Glutamatergic neuron (in vitro differentiated cells): ENCODE results near the gene KRT32. TPM values are rescaled to one million over a fixed set of nuclear protein-coding genes. Genes with fewer than 3 reads are reported as not detected.
A peak's percentile ranks its signal among the peaks of the same experiment; 100 is the strongest.

Experiments
- DNase-seq: peaks from one replicate; pipeline ENCODE4 v3.0.0; 2022
- H3K27ac Mint-ChIP-seq: one replicate; pipeline ENCODE4 v1.8.0; 2020; ENCODE audit warnings: mild to moderate bottlenecking, mixed read lengths, inconsistent platforms; ENCODE audit not compliant: unreplicated experiment
- H3K27me3 Mint-ChIP-seq: one replicate; pipeline ENCODE4 v1.8.0; 2020; ENCODE audit warnings: mild to moderate bottlenecking, moderate library complexity, mixed read lengths, inconsistent platforms; ENCODE audit not compliant: unreplicated experiment
- H3K36me3 Mint-ChIP-seq: one replicate; pipeline ENCODE4 v1.8.0; 2020; ENCODE audit warnings: mild to moderate bottlenecking, mixed read lengths, inconsistent platforms; ENCODE audit not compliant: unreplicated experiment
- H3K4me1 Mint-ChIP-seq: one replicate; pipeline ENCODE4 v1.8.0; 2020; ENCODE audit warnings: mild to moderate bottlenecking, low read depth, mixed read lengths, inconsistent platforms; ENCODE audit not compliant: unreplicated experiment
- H3K4me3 Mint-ChIP-seq: one replicate; pipeline ENCODE4 v1.8.0; 2020; ENCODE audit warnings: mild to moderate bottlenecking, mixed read lengths, inconsistent platforms; ENCODE audit not compliant: unreplicated experiment
- H3K9me3 Mint-ChIP-seq: one replicate; pipeline ENCODE4 v1.8.0; 2020; ENCODE audit warnings: mild to moderate bottlenecking, moderate library complexity, mixed read lengths, inconsistent platforms; ENCODE audit not compliant: unreplicated experiment
- total RNA-seq: library from RNA; stranded (reverse); fragmentation: NEBNext Ultra II Directional; extraction: Animal tissue kit (Norgen Biotek cat#: 25700); gene quantifications from one replicate; pipeline ENCODE4 v1.2.1, GENCODE V29; 2021; ENCODE audit not compliant: unreplicated experiment
- TF ChIP-seq, protein P1 (sequence below): fragments of 200-600 bp; sonication (generic); IDR thresholded peaks from one replicate; pipeline ENCODE4 v1.5.0; 2021; ENCODE audit not compliant: partially characterized antibody, unreplicated experiment

The KRT32 gene
- total RNA-seq, 1 donor from 2014 or later = not detected

GRCh38 chr17:41486809-41487530 lies 19.8 kb upstream of the KRT32 start:
- Mint-ChIP-seq H3K4me1 (no peaks in the 10 kb centered on the region), H3K4me3 (no peak overlapping the region), H3K27me3 (peaks cover 3% of the 10 kb centered on the region), H3K27ac (no peak overlapping the region), H3K9me3 (no peaks in the 10 kb centered on the region), H3K36me3 (no peaks in the 10 kb centered on the region)
- TF ChIP-seq, protein P1, sequence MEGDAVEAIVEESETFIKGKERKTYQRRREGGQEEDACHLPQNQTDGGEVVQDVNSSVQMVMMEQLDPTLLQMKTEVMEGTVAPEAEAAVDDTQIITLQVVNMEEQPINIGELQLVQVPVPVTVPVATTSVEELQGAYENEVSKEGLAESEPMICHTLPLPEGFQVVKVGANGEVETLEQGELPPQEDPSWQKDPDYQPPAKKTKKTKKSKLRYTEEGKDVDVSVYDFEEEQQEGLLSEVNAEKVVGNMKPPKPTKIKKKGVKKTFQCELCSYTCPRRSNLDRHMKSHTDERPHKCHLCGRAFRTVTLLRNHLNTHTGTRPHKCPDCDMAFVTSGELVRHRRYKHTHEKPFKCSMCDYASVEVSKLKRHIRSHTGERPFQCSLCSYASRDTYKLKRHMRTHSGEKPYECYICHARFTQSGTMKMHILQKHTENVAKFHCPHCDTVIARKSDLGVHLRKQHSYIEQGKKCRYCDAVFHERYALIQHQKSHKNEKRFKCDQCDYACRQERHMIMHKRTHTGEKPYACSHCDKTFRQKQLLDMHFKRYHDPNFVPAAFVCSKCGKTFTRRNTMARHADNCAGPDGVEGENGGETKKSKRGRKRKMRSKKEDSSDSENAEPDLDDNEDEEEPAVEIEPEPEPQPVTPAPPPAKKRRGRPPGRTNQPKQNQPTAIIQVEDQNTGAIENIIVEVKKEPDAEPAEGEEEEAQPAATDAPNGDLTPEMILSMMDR = peak; percentile 19
- no peak for DNase-seq

DNA sequence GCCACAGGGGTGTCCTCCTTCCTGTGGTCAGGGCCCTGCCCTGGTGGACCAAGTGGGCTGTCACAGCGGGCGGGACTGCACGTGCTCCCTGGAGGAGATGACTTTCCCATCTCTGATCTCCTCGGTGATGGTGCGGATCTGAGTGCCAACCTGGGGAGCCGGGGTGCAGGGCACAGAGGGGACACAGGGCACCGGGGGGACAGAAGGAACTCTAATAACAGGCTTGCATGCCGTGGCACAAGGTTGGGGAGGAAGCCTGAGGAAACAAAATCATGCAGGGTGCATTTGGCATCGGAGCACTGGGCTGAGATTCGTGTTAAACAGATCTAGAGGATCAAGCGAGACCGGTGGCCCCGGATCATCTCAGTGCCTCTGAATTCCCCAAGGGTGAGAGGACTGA lies 19.1 kb upstream of the KRT32 start:
- no peak for DNase-seq
- H3K4me3 Mint-ChIP-seq = no peak overlapping the region
- TF ChIP-seq, protein P1 = no peak
- H3K27ac Mint-ChIP-seq = no peak overlapping the region
- H3K4me1 Mint-ChIP-seq = no peaks in the 10 kb centered on the region
- H3K9me3 Mint-ChIP-seq = no peaks in the 10 kb centered on the region
- peaks cover 3% of the 10 kb centered on the region for H3K27me3 Mint-ChIP-seq
- H3K36me3 Mint-ChIP-seq = no peaks in the 10 kb centered on the region

GRCh38 chr17:41484920-41485904 lies 18.0 kb upstream of the KRT32 start:
- Mint-ChIP-seq H3K4me3 (no peak overlapping the region), H3K27me3 (peaks cover 3% of the 10 kb centered on the region), H3K4me1 (no peaks in the 10 kb centered on the region), H3K27ac (no peak overlapping the region), H3K36me3 (no peaks in the 10 kb centered on the region), H3K9me3 (no peaks in the 10 kb centered on the region)
- no peak for DNase-seq
- TF ChIP-seq, protein P1 = no peak

DNA sequence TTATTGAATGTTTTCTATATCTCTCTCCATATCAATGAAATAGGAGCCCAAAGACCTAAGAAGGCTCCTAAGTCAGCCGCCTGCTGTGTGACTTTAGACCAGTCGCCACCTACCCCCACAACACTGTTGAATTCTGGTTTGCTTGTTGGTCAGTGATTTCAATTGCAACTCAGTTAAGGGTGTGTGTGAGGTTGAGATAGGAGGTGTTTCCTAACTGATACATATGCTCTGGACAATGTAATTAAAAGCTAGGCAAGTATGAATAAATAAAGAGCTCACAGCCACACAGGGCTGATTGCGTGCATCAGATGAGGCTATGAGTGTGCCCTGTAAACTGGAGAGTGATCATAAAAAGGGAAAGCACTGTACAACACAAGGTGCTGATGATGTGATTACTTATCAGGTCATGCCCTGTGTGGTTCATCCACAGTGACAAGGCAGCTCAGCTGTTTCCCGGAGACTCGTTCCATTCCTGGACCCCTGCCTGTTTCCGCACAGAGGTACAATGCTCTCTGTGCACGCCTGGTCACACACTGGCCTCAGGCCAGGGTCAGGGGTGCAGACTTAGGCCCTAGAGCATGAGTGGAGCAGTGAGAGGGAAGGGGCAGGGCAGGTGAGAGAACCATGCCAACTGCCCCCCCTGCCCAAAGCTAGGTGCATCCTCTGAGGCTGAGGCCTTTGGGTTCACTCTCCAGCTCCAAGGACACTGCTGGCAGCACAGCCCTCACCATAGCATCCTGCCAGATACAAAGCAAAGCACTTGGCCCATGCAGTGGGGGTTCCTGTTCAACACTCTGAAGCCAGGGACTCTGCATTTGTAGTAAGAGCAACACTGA lies 17.0 kb upstream of the KRT32 start:
- H3K27ac Mint-ChIP-seq = no peak overlapping the region
- no peaks in the 10 kb centered on the region for H3K9me3 Mint-ChIP-seq
- no peaks in the 10 kb centered on the region for H3K36me3 Mint-ChIP-seq
- no peak overlapping the region for H3K4me3 Mint-ChIP-seq
- H3K27me3 Mint-ChIP-seq = peaks cover 5% of the 10 kb centered on the region
- TF ChIP-seq, protein P1 = no peak
- H3K4me1 Mint-ChIP-seq = no peaks in the 10 kb centered on the region
- no peak for DNase-seq
